HG02678 (cell line): Measurements from ENCODE around the gene CPNE1.
A peak's percentile ranks its signal among the peaks of the same experiment; 100 is the strongest.
"Not testable (repeated sequence)": the region's sequence is repeated elsewhere in the genome, so short reads cannot be mapped to it uniquely, and the experiment has no call there.

Experiments
- ATAC-seq: cut with Tn5 transposase; IDR thresholded peaks from one replicate; pipeline ENCODE4 v1.9.1; 2021; ENCODE audit warnings: mild to moderate bottlenecking, moderate library complexity; ENCODE audit not compliant: unreplicated experiment

The CPNE1 gene

DNA sequence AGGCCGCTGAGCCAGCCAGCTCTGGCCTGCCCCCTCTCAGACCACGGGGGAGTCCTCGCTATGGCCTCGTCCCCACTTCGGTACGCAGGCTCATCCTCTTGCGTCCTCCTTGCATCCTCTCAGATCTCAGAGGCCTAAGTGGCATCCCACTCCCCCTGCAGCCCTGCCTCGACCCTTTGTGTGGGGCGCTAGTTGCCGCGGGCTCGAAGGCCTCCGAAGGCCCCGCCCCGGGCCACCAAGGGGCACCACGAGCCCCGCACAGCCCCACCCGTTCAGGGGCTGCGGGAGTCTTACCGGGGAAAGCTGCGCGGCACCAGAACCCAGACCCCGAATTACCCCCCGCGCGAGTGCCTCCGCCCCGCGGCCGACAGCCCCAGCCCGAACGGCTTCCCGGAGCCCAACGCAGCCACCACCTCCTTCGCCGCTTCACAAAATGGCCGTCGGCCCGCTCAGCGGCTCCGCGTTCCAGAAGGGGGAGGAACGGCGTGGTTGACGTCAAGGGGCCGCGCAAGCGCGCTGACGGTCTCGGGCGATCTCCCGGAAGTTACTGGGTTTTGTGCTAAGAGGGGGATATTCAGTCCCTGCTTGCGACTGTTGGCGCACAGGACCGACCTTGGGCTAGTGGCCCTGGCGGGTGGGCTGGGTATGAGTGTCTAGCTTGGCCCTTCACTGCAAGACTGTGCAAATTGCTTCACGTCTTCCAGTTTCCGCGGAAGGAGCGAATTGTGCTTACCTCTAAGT is at the start of gene CPNE1, which contains the start of gene RBM12:
Gene CPNE1, minus strand, starts transcription at position 435 of the 741 bp plus-strand sequence. CDS start 31,977 bp downstream, outside the sequence.
Gene RBM12, minus strand, starts transcription at position 435 of the 741 bp plus-strand sequence. CDS start 9,578 bp downstream, outside the sequence.
- peak; percentile 71 for ATAC-seq

DNA sequence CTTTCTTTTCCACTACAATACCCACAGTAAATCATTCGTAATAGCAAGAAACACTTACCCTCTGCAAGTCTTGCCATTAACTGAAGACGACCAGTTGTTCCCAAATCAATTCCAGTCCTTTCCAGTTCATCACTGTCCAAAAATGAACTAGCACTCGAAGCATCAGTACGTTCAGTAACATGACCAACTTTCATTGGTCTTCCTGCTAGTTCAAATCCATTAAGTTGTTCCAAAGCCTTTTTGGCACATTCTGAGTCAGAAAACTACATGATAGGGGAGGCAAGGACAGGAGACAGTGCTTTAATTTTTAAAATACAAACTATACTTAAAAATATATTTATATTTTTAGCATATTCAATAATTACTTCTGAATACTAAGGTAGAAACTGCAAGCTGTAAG is 49.4 kb upstream of the CPNE1 start:
- ATAC-seq: no peak

DNA sequence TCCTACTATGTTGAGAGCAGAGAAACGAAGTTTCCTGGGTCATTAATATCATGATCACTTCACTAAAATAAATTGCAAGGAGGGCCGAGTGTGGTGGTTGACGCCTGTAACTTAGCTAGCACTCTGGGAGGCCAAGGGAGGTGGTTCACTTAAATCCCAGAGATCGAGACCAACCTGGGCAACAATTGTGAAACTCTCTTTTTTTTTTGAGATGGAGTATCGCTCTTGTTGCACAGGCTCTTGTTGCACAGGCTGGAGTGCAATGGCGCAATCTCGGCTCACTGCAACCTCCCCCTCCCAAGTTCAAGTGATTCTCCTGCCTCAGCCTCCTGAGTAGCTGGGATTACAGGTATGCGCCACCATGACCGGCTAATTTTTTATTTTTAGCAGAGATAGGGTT is 48.4 kb upstream of the CPNE1 start:
- ATAC-seq: not testable (repeated sequence)

DNA sequence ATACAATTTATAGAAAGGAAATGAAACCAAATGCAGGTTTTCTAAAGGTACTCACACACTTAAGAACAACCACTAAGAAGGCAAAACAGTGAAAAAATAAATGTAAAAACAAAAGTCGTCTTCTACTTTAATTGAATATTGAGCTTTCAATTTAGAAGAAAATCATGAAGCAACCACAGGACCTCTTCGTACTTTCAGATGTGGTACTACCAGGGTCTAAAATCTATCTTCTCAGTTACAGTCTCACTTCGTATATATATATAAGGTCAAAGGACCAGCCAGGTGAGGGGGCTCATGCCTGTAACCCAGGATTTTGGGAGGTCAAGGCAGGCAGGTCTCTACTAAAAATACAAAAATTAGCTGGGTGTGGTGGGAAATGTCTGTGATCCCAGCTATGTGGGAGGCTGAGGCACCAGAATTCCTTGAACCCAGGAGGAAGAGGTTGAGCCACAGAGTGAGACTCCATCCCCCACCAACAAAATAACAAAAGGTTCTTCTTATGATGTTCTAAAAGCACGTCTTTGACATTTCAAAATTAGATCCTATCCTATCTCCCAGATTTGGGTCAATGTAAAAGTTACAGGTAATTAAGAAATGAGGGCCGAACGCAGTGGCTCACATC is 47.0 kb upstream of the CPNE1 start:
- ATAC-seq: no peak

DNA sequence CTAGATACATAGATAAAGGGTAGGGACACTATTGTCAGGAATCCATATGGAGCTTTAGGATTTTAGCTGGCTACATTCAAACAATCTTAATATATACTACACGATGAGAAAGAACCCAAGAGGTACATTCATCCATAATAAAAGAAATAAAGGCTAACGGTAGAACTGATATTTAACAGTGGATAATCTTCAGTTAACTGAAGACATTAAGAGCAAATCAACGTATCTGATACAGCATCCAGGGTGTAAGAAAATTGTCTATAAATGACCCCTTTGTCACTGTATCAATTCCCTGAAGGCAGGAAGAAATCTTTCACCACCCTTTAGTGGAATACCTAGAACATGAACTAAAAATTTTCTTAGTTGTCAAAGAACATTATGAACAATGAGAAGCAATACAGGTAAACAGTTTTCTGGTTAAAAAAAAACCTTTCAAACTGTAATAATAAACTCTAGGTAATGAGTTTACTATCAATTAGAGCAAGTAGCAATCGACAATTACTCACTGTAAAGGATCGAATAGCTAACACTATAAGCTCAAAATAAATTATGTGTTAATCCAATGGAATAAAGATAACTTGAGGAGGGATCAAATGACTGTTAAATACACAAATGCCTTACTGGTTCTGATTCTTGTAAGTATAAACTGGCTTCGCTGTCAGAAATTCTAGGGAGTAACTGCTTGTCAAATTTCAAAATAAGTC is 46.3 kb upstream of the CPNE1 start:
- ATAC-seq: no peak

DNA sequence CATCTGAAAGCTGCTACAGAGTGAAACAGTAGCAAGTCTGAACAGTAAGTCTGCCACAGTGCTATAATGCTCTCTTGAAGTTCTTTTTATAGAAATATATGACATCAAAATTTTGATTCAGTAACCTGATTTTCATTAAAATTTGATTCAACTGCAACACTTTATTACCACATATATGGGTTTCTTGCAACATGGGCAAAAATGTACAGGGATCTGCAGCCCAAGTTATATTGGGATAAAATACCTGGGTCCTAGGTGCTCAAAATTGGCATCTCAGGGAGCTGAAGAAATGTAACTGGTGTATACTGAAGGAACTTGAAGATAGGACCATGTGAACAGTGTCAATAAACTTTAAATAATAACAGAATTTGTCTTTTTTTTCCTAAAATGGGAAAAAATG is 45.3 kb upstream of the CPNE1 start:
- no peak for ATAC-seq

DNA sequence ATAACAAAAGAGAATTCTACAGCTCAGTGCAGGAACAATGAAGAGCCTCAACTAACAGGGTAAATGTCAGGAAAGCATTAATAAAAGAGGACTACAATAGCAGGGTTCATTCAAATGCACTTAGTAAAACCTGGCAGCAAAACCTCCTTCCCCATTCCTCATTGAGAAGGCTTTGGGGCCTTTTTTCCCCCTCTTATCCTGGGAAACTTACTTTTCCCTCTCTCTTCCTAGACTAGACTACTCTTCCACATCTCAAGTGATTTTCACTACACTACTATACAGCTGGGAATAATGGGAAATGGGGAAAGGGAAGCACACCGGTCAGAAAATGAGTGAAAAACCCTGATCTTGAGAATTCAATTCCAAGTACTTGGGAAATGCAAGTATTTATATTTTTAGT is 44.6 kb upstream of the CPNE1 start:
- ATAC-seq: no peak

DNA sequence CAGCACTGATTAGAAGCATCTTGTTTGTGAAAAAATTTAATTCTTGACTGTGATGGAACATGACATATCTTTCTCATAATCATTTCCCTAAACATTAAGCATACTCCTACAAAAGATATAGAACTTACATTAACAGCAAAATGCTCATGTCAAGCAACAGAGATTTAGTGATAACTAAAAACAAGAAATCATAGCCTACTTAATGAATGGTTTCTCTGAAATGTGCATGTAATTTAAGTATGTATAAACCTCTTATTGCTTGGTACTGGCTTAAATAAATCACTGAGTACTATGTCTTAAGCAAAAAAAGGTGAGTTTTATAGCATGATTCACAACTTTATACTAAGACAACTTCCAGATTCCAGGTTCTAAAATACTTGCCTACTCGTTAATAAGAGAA is 43.8 kb upstream of the CPNE1 start:
- no peak for ATAC-seq

DNA sequence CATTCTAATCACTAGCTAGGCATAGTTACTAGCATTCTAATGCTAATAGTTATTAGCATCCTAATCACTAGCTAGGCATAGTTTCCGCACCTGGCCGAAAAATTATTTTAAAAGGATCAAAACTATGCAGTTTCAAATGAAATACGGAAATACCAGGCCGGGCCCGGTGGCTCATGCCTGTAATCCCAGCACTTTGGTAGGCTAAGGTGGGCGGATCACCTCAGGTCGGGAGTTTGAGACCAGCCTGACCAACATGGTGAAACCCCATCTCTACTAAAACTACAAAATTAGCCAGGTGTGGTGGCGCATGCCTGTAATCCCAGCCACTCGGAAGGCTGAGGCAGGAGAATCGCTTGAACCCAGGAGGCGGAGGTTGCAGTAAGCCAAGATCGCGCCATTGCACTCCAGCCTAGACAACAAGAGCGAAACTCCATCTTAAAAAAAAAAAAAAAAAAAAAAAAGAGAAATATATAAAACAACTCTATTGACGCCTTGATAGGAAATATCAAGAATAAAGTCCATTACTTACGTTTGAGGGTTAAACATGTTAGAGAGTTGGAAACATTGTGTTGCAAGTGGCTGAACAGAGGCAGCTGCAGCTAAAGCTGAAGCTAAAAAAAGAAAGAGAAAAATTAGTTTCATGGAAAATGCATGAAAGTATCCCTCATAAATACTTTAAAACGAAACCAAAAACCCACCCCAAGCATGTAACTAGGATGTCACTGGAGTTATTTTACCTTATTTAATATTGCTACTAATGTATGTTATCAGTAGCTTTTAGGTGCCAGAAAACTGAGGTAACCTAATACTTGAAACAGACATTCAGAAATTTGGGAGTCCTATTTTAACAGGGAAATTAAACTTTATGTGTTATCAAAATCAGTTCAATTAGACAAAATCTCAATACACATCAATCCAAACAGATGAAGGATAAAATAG is 42.2 kb upstream of the CPNE1 start:
- ATAC-seq: not testable (repeated sequence)

DNA sequence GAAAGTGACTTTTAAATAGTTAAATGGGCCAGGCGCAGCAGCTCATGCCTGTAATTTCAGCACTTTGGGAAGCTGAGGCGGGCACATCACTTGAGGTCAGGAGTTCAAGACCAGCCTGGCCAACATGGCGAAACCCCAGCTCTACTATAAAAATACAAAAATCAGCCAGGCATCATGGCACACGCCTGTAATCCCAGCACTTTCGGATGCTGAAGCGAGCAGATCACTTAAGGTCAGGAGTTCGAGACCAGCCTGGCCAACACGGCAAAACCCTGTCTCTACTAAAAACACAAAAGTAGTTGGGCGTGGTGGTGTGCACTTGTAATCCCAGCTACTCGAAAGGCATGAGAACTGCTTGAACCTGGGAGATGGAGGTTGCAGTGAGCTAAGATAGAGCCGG is 41.2 kb upstream of the CPNE1 start:
- not testable (repeated sequence) for ATAC-seq

DNA sequence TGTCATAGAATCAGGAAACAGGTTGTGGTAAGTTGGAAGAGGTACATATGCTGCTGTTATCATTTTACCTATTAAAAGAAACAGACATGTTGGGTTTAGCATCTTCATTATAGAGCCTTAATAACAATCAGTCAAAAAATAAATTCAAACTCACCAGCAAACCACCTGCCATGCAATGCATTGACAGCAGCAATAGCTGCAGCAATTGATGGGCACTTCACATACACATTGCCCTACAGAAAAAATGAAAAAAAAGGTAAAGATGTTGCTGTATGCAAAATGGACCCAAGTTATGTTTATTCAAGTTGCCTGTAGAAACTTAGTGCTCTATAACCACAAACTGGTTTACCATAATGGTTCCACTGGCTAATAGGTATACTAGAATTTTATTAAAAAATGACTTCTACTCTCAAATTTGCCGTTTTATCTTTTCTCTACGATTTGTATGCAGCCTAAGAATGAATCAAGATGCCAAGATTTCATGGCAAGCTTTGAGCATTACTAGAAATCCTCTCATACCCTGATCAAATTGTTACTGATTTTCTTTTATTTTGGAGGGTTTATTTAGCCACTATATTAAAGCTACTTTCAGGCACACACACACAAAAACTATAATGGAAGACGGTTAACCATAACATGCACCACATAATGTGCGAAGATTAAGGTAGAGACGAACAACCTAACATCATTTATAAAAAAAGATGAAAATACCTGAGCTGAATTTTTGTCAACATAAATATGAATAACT is 40.0 kb upstream of the CPNE1 start:
- ATAC-seq: no peak

DNA sequence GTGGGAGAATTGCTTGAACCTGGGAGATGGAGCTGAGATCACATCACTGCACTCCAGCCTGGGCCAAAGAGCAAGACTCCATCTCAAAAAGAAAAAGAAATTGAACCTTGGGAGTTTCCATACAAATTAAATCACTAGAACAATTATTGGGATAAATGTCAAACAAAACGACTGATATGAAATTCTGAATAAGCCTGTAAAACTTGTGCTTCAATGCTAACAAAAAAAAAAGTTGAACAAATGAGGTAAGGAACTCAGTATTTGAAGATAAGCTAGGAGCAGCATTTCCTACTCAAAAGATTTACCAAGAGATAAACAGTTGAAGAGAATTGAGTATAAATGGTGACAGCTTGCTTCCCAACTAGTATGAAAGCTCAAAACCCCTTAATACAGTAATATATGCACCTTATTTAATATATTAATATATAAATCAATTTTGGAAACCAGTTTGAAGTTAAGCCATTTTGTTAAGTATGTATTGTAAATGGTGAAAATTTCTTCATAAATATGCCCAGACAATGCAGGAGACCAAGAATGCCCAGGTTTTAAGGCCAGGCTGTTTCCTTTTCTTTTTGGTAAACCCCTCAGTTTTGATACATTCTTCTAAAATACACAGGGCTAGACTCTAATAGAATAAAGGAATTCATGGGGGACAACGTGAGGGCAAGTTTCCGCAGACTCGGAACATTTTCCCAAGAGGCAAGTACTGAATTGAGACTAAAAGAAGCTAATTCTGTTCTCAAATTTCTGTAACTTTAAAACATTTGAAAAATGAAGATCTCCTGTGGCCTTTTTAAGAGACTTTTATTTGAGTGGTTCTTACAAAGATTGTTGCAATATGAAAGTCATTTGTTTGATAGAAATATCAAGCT is 38.4 kb upstream of the CPNE1 start:
- no peak for ATAC-seq

DNA sequence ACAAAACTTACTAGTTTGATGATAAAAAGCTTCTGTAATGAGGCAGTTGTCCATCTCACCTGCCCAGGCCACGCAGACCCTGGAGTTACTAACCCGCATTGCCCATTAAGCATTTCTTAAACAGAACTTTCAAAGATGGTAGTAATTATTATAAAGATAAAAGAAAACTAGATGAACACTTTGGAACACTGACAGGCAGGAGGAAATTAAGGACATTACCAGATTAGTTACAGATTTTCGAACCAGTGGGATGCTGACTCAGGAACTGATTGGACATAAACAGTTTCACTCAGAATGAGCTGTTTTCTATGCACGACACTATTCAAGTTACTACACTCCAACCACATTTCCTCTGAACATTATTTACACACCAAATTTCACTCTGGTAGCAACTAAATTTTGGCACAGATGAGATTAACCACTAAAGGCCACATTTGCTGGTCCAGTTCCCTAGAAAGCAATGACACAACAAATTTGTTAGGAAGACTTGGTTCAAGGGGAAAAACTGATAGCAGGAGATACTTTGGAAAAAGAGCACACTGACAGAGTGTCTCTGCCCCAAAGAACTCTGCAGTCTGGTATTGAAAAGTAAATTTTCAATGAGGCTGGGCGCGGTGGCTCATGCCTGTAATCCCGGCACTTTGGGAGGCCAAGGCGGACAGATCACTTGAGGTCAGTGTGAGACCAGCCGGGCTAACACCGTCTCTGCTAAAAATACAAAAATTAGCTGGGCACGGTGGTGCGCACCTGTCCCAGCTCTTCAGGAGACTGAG is 37.5 kb upstream of the CPNE1 start:
- ATAC-seq: no peak

DNA sequence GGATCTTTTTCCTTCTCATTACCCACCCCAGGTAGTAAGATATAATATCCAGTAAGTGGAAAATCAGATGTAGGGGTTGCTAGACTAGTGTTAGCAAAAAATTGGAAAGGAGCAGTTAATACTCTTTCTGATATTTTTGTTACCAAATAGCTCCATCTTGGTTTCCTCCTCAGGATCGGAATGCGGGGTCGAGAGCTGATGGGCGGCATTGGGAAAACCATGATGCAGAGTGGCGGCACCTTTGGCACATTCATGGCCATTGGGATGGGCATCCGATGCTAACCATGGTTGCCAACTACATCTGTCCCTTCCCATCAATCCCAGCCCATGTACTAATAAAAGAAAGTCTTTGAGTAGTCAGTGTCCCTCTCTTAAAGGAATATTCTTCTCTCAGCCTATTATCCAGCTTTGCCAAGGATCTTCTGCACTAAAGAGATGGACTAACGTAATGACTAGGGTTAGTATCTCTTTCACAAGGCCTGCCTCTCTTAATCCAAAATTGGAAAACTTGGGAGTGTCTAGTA is 36.0 kb upstream of the CPNE1 start:
- ATAC-seq: no peak

DNA sequence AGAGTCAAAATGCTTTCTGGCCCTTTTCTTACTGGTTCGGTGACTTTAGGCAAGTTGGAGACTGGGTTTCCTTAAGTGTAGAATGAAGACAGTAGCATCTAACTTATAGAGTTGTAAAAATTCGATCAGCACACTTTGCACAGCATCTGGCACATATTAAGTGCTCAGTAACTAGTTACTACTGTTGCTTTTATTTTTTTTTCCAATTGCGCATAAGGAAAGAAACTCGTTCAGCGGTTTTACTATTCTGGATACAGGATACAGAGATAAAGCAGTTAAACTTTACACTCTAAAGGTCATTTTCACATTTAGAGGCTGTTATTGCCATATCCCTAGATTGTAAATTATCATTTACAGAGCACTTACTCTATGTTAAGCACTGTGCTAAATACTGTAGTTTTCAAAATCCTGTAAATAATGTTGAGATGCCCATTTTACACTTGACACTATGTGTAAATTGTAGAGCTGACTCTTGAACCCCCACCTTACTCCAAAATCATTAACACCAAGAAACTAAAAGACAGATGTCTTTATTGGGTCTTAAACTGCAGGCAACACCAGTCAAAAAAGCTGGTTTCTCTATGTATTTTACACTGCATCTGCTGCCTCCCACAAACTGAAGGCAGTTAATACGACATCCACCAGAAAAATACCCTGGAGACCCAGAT is 35.4 kb upstream of the CPNE1 start:
- ATAC-seq: no peak

DNA sequence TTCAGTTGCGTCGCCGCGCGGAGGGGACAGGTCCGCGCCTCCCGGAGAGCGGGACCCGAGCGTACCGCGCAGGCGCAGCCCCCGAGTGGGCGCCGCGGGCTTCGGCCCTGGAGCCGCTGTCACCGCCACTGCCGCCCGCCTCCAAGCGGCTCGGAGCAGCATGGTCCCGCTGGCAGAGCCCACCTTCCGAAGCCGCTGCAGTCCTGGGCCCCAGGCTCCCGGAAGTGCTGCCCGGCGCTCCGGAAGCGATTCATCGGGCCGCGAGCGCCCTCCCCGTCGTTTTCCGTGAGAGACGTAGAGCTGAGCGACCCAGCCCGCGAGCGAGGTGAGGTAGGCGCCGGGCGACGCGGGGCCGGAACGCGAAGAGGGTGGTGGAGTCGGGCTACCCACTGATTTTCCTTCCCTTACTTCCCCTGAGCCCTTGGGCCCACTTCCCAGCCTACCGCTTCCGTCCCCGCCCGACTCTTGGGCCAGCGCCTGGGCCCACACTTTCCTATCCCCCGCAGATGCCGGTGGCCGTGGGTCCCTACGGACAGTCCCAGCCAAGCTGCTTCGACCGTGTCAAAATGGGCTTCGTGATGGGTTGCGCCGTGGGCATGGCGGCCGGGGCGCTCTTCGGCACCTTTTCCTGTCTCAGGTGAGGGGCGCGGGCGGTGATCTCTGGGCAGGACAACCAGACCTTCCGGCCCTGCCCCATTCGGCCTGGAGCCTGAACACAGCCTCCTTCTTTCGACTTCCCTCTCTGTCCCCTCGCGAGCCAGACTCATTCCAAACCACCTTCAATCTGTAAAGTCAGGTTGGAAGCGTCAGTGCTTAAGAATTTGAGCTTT is 34.6 kb upstream of the CPNE1 start, which contains the start of the genes NFS1 and ROMO1:
Gene NFS1, minus strand, starts transcription at position 226 of the 830 bp plus-strand sequence. Its CDS starts 64 bp downstream, at position 162.
Gene ROMO1, plus strand, starts transcription at position 279 of the 830 bp plus-strand sequence. Its CDS starts 228 bp downstream, at position 507.
- ATAC-seq: peak; percentile 78
